ENCODE results near the gene LRRC3.
A peak's percentile ranks its signal among the peaks of the same experiment; 100 is the strongest.

The LRRC3 gene

DNA sequence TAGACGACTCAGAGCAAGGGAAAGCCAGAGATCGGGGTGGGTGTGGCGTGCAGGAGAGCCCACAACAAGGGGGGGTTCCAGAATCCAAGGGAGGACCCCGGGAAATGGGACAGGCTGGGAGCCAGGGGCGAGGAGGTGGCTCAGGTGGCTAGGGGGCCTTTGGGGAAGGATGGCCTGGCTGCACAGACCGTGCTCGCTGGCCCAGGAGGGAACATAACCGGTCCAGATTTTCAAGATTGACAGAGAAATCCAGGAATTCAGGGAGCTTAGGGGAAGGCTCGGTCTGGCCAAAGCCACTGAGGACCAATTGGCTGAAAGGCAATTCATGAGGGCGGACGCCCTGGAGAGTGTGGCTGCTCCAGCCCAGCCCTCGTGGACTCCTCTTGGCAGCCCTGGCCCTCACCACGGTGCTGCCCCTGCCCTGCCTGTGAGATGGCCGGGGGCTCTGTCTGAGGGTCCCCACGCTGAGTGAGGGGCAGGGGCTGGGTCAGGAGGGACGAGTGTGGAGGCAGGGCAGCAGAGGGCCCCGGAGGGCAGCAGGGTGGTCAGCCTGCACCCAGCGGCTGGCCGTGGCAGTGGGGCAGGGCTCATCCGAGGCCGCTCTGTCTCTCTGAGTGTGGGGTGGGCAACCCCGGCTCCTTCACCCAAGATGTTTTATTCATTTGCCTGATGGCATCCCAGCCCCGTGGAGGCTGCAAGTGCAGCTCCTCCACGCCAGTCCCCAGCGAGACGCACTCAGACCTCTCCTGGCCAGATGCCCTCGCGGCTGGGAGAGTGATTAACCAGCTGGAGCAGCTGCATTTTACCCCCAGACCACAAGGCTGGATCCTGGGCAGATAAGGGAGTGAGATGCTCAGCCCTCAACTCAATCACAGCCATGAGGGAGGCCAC lies 5.6 kb upstream of the LRRC3 start:
- no peak for DNase-seq
- in situ Hi-C loops (cut with HindIII; ENCODE audit: low pct_ligation_motif_present, low pct_unique_long_range_greater_than_20kb, low sequenced_read_pairs): no loop called here

DNA sequence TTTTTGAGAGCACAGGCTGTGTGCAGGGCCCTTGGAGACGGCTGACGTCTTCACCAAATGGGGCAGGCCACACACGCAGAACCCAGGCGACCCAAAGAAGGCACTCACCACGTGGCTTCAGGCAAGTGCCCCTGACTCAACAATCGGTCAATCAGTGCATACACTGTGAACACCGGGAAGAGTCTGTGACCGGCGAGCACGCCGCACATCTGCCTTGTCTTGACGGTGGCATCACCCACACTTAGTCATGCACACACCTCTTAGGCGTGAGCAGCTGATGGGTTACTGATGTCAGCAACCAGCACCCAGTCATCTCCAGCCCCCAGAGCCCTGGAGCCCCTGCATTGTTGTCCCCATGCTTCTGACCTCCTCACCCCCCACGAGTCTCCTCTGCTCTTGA lies 4.9 kb upstream of the LRRC3 start:
- in situ Hi-C loops (cut with HindIII; ENCODE audit: low pct_ligation_motif_present, low pct_unique_long_range_greater_than_20kb, low sequenced_read_pairs): no loop called here
- no peak for DNase-seq

- no peak for DNase-seq
- in situ Hi-C loops (cut with HindIII; ENCODE audit: low pct_ligation_motif_present, low pct_unique_long_range_greater_than_20kb, low sequenced_read_pairs): no loop called here
Measured at GRCh38 chr21:44450999-44451398, 4.3 kb upstream of the LRRC3 start.

GRCh38 chr21:44453120-44453519 lies 2.2 kb upstream of the LRRC3 start:
- in situ Hi-C loops (cut with HindIII; ENCODE audit: low pct_ligation_motif_present, low pct_unique_long_range_greater_than_20kb, low sequenced_read_pairs): no loop called here

GRCh38 chr21:44454058-44454457 lies 1.3 kb upstream of the LRRC3 start:
- DNase-seq: no peak
- in situ Hi-C loops (cut with HindIII; ENCODE audit: low pct_ligation_motif_present, low pct_unique_long_range_greater_than_20kb, low sequenced_read_pairs): no loop called here

More at GRCh38 chr21:44453120-44453519, 2.2 kb upstream of the LRRC3 start:
- no peak for DNase-seq

GRCh38 chr21:44455524-44456213 lies 359 bp downstream of the LRRC3 start:
- in situ Hi-C loops (cut with HindIII; ENCODE audit: low pct_ligation_motif_present, low pct_unique_long_range_greater_than_20kb, low sequenced_read_pairs): no loop called here
- peak; percentile 33 for DNase-seq

- in situ Hi-C loops (cut with HindIII; ENCODE audit: low pct_ligation_motif_present, low pct_unique_long_range_greater_than_20kb, low sequenced_read_pairs): no loop called here
Measured at GRCh38 chr21:44456214-44456914, 1.1 kb downstream of the LRRC3 start.

GRCh38 chr21:44456915-44457736 lies 1.8 kb downstream of the LRRC3 start:
- in situ Hi-C loops (cut with HindIII; ENCODE audit: low pct_ligation_motif_present, low pct_unique_long_range_greater_than_20kb, low sequenced_read_pairs): no loop called here
- no peak for DNase-seq

More at GRCh38 chr21:44456214-44456914, 1.1 kb downstream of the LRRC3 start:
- no peak for DNase-seq

DNA sequence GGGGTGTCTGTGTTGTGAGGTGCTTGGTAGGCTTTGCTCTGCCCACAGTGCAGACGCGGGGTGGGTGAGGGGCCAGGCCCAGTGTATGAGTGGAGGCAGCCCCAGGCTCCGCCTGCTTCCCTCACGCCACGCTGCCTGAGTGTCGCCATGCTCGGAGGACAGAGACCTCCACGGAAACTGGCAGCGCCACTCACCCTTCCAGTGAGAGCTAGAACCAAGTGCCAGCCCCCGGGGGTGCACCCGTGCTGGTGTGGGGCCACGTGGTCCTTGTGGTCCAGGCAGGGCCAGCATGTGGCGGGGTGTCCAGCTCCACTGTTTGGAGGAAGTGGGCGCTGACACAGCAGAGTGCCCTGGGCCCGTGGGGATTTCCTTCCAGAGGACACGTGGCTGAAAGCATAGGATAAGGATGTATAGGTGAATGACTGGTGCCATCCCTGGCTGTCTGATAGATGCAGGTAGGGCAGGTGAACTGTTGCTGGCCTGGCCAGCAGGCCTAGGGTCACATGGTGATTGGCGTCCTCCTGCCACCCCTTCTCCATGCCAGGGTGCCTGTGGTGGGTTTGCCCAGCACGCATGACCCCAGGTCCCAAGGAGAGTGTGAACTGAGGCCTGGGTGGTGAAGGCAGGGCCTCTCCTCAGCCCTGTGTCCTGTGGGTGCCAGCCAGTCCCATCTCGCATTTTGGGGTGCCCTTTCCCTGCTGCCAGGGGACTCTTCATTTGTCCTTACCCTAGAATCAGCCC lies 3.8 kb downstream of the LRRC3 start:
- no peak for DNase-seq
- in situ Hi-C loops (cut with HindIII; ENCODE audit: low pct_ligation_motif_present, low pct_unique_long_range_greater_than_20kb, low sequenced_read_pairs): no loop called here

DNA sequence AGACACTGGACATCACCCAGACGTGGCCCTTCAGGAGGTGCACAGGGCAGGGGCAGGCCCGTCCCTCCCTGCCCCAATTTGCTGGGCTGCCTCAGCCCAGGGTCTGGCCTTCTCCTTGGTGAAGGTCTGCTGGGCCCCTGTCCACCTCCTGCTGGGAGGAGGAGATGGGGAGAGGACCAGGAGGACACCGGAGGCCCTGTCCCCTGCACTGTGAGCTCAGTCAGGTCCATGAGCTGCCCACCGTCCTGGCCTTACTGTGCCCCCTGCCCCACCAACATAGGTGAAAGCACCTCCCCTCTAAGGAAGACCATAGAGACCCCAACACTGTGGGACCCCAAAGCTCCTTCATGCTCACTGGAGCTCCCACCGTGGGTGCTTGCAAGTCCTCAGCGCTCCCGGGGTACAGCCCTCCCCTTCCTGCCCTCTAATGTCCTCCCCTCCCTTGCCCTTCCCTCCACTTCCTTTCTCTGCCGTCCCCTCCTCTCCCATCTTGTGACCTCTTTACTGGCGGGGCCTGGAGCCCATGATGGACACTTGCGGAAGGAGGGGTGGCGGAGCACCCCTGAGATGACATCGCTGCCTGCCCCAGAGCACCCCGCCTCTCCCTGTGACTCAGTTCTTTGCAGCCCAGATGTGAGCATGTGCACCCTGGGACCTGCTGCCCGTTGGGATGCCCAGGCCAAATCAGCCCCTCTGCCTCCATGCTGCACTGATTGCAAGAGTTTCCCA lies 4.6 kb downstream of the LRRC3 start:
- in situ Hi-C loops (cut with HindIII; ENCODE audit: low pct_ligation_motif_present, low pct_unique_long_range_greater_than_20kb, low sequenced_read_pairs): no loop called here
- no peak for DNase-seq

GRCh38 chr21:44460441-44460755 lies 5.1 kb downstream of the LRRC3 start:
- in situ Hi-C loops (cut with HindIII; ENCODE audit: low pct_ligation_motif_present, low pct_unique_long_range_greater_than_20kb, low sequenced_read_pairs): no loop called here
- no peak for DNase-seq

DNA sequence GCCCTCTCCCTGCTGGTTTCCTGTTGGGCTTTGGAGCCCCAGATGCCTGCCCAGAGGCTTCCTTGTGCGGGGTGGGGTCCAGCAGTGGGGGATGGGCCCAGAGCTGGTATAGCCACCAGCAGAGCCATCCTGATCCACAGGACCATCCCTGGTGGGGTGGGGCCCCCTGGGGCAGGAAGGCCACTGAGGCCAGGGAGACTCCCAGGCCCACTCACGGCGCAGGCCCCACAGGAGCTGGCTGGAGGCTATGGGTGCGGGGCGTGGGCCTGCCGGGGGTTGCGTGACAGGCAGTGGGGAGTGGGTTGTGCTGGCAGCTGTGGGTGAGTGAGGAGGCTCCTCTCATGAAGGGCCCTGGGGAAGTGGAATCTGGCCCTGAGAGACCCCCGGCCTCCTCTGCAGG lies 5.7 kb downstream of the LRRC3 start:
- in situ Hi-C loops (cut with HindIII; ENCODE audit: low pct_ligation_motif_present, low pct_unique_long_range_greater_than_20kb, low sequenced_read_pairs): no loop called here
- no peak for DNase-seq

DNA sequence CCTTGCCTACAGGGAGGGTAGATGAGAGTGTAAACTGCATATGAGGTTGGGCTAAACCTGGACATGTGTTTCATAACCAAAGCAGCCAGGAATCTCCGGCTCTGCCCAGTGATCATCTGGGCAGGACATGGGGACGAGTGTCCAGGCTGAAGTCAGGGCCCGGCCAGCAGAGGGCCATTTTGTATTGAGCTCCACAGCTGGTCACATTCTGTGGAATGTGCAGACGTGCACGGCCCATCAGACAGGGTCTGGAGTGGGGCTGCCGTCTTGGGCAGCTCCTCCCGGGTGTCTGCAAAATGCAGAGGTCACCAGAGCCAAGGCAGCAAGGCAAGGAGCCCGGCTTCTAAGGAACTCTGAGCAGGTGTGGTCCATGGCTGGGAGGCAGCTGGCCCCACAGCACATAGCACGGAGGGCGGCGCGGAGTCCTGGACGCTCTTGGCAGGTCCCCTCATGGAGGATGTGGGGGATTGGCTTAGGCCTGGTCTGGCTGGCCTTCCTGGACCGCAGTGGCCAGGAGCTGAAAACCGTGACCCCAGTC lies 6.2 kb downstream of the LRRC3 start:
- no peak for DNase-seq
- in situ Hi-C loops (cut with HindIII; ENCODE audit: low pct_ligation_motif_present, low pct_unique_long_range_greater_than_20kb, low sequenced_read_pairs): no loop called here

GRCh38 chr21:44462086-44462833 lies 7.0 kb downstream of the LRRC3 start:
- in situ Hi-C loops (cut with HindIII; ENCODE audit: low pct_ligation_motif_present, low pct_unique_long_range_greater_than_20kb, low sequenced_read_pairs): no loop called here
- no peak for DNase-seq

- in situ Hi-C loops (cut with HindIII; ENCODE audit: low pct_ligation_motif_present, low pct_unique_long_range_greater_than_20kb, low sequenced_read_pairs): no loop called here
Measured at GRCh38 chr21:44462834-44463200, 7.5 kb downstream of the LRRC3 start.

GRCh38 chr21:44463724-44464123 lies 8.4 kb downstream of the LRRC3 start:
- in situ Hi-C loops (cut with HindIII; ENCODE audit: low pct_ligation_motif_present, low pct_unique_long_range_greater_than_20kb, low sequenced_read_pairs): no loop called here
- DNase-seq: no peak

More at GRCh38 chr21:44462834-44463200, 7.5 kb downstream of the LRRC3 start:
- no peak for DNase-seq

GRCh38 chr21:44464351-44464750 lies 9.0 kb downstream of the LRRC3 start:
- DNase-seq: no peak
- in situ Hi-C loops (cut with HindIII; ENCODE audit: low pct_ligation_motif_present, low pct_unique_long_range_greater_than_20kb, low sequenced_read_pairs): no loop called here
